ENCODE data around the gene SLC7A11. TPM values are rescaled to one million over a fixed set of nuclear protein-coding genes. Genes with fewer than 3 reads are reported as not detected.
A peak's percentile ranks its signal among the peaks of the same experiment; 100 is the strongest.

SLC7A11 gene
- total RNA-seq, 1 donor: 55.7 TPM

GRCh38 chr4:138232364-138232763 lies 9.8 kb downstream of the SLC7A11 start:
- peaks cover 22% of the 10 kb centered on the region for H3K4me1 ChIP-seq (ENCODE audit: insufficient read depth, low read length)
- no peaks in the 10 kb centered on the region for H4K20me1 ChIP-seq (ENCODE audit: insufficient read depth, low read length)
- no peak for DNase-seq (ENCODE audit: insufficient read length, low spot score, missing footprints)
- H3K4me2 ChIP-seq (ENCODE audit: insufficient read depth, low read length): no peak overlapping the region
- no peak overlapping the region for H3K27ac ChIP-seq (ENCODE audit: low read depth, low read length)
- H2AFZ ChIP-seq (ENCODE audit: low read length): no peak overlapping the region
- H3K27me3 ChIP-seq (ENCODE audit: insufficient read depth, low read length): no peaks in the 10 kb centered on the region
- H3K36me3 ChIP-seq (ENCODE audit: insufficient read depth, low read length): peaks cover 3% of the 10 kb centered on the region
- H3K4me3 ChIP-seq (ENCODE audit: insufficient read depth, low read length): no peak overlapping the region
- TF ChIP-seq CTCF (IDR thresholded peaks at IDR 0.05; ENCODE audit: extremely low read depth, low read depth, low read length): no peak
- H3K79me2 ChIP-seq (ENCODE audit: insufficient read depth, low read length): no peaks in the 10 kb centered on the region
- H3K9me3 ChIP-seq (ENCODE audit: low read depth, low read length): no peaks in the 10 kb centered on the region

DNA sequence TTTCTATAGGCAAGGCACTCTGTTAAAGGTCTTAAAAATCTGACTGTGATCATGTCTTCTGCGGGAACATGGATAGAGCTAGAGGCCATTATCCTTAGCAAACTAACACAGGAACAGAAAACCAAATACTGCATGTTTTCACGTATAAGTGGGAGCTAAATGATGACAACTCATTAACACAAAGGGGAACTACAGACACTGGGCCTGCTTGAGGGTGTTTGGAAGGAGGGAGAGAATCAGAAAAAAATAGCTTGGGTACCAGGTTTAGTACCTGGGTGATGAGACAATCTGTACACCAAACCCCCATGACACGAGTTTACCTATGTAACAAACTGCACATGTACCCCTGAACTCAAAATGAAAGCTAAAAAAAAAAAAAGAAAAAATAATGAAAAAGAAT lies 12.1 kb downstream of the SLC7A11 start:
- no peak for DNase-seq (ENCODE audit: insufficient read length, low spot score, missing footprints)
- Histone ChIP-seq H3K9me3 (ENCODE audit: low read depth, low read length) (no peaks in the 10 kb centered on the region), H3K27ac (ENCODE audit: low read depth, low read length) (no peak overlapping the region), H3K79me2 (ENCODE audit: insufficient read depth, low read length) (no peaks in the 10 kb centered on the region), H3K27me3 (ENCODE audit: insufficient read depth, low read length) (no peaks in the 10 kb centered on the region), H3K4me1 (ENCODE audit: insufficient read depth, low read length) (peaks cover 8% of the 10 kb centered on the region), H2AFZ (ENCODE audit: low read length) (no peak overlapping the region), H3K36me3 (ENCODE audit: insufficient read depth, low read length) (peaks cover 3% of the 10 kb centered on the region), H3K4me2 (ENCODE audit: insufficient read depth, low read length) (no peak overlapping the region), H4K20me1 (ENCODE audit: insufficient read depth, low read length) (no peaks in the 10 kb centered on the region), H3K4me3 (ENCODE audit: insufficient read depth, low read length) (no peak overlapping the region)
- TF ChIP-seq CTCF (IDR thresholded peaks at IDR 0.05; ENCODE audit: extremely low read depth, low read depth, low read length): no peak

- DNase-seq (ENCODE audit: insufficient read length, low spot score, missing footprints): no peak
- H3K4me3 ChIP-seq (ENCODE audit: insufficient read depth, low read length): no peak overlapping the region
These were observed 13.0 kb downstream of the SLC7A11 start for GRCh38 chr4:138229160-138229559.

DNA sequence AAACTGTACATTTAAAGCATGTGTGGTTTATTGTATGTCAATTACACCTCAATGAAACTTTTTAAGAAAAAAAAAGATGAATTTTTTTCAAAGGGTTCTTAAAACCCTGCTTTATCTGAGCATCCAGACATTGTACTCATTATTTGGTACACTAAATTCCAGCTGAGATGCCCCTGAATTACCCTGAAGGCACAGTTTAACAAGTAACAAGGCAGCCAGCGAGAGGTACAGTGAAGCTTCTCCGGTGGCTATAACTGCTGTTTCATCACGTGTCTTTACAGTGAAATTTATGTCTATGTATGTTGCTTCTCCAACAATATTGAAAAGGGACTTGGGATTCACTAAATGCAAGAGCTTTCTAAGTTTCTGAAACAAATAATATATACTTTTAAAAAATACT lies 15.8 kb downstream of the SLC7A11 start:
- Histone ChIP-seq H2AFZ (ENCODE audit: low read length) (peak overlapping the region; percentile 25), H3K4me3 (ENCODE audit: insufficient read depth, low read length) (no peak overlapping the region), H3K79me2 (ENCODE audit: insufficient read depth, low read length) (no peaks in the 10 kb centered on the region), H3K9me3 (ENCODE audit: low read depth, low read length) (no peaks in the 10 kb centered on the region), H3K36me3 (ENCODE audit: insufficient read depth, low read length) (no peaks in the 10 kb centered on the region), H3K27me3 (ENCODE audit: insufficient read depth, low read length) (no peaks in the 10 kb centered on the region), H3K4me1 (ENCODE audit: insufficient read depth, low read length) (peaks cover 17% of the 10 kb centered on the region), H3K27ac (ENCODE audit: low read depth, low read length) (no peak overlapping the region), H4K20me1 (ENCODE audit: insufficient read depth, low read length) (no peaks in the 10 kb centered on the region), H3K4me2 (ENCODE audit: insufficient read depth, low read length) (no peak overlapping the region)
- DNase-seq (ENCODE audit: insufficient read length, low spot score, missing footprints): peak; percentile 8
- TF ChIP-seq CTCF (IDR thresholded peaks at IDR 0.05; ENCODE audit: extremely low read depth, low read depth, low read length): no peak

More at GRCh38 chr4:138229160-138229559, 13.0 kb downstream of the SLC7A11 start:
- no peak overlapping the region for H3K4me2 ChIP-seq (ENCODE audit: insufficient read depth, low read length)
- no peak overlapping the region for H2AFZ ChIP-seq (ENCODE audit: low read length)
- H3K9me3 ChIP-seq (ENCODE audit: low read depth, low read length): no peaks in the 10 kb centered on the region
- H3K36me3 ChIP-seq (ENCODE audit: insufficient read depth, low read length): peaks cover 3% of the 10 kb centered on the region
- H3K27ac ChIP-seq (ENCODE audit: low read depth, low read length): no peak overlapping the region
- H4K20me1 ChIP-seq (ENCODE audit: insufficient read depth, low read length): no peaks in the 10 kb centered on the region
- peaks cover 2% of the 10 kb centered on the region for H3K4me1 ChIP-seq (ENCODE audit: insufficient read depth, low read length)
- no peaks in the 10 kb centered on the region for H3K79me2 ChIP-seq (ENCODE audit: insufficient read depth, low read length)
- no peaks in the 10 kb centered on the region for H3K27me3 ChIP-seq (ENCODE audit: insufficient read depth, low read length)
- TF ChIP-seq CTCF (IDR thresholded peaks at IDR 0.05; ENCODE audit: extremely low read depth, low read depth, low read length): no peak
